GM21737 (cell line): ENCODE measurements around the gene TMCC3.
"Not testable (repeated sequence)": the region's sequence is repeated elsewhere in the genome, so short reads cannot be mapped to it uniquely, and the experiment has no call there.

Source experiments
- ATAC-seq: cut with Tn5 transposase; IDR thresholded peaks from one replicate; pipeline ENCODE4 v1.9.1; 2021; ENCODE audit warnings: mild to moderate bottlenecking, moderate library complexity; ENCODE audit not compliant: unreplicated experiment

TMCC3 gene

GRCh38 chr12:94603434-94604365, 46.7 kb downstream of the TMCC3 start:
- no peak for ATAC-seq

- no peak for ATAC-seq
These were observed 48.3 kb downstream of the TMCC3 start for GRCh38 chr12:94602024-94602423.

DNA sequence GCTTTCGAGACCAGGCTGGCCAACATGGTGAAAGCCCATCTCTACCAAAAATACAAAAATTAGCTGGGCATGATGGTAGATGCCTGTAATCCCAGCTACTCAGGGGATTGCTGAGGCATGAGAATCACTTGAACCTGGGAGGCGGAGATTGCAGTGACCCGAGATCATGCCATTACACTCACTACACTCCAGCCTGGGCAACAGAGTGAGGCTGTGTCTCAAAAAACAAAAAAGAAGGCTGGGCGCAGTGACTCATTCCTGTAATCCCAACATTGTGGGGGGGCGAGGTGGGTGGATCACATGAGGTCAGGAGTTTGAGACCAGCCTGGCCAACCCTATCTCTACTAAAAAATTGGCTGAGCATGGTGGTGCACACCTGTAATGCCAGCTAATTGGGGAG, 49.0 kb downstream of the TMCC3 start:
- ATAC-seq, result not testable (repeated sequence)

DNA sequence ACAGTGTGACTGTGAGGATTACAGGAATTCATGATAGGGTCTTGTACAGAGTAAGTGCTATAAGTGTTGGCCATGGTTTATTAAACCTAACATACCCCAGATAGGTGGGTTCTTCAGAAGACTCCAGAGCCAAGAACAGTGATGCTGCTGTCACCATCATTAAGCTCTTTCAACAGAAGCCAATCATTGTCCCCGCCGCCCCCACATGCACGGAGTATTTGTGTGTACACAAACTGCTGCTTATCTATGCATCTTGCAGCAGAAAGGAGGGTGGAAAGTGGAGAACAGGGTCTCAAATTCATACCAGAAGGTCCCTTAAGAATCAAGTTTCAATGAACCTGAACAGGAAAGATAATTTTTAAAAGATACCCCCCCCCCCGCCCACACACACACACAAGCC, 51.2 kb downstream of the TMCC3 start:
- no peak for ATAC-seq

DNA sequence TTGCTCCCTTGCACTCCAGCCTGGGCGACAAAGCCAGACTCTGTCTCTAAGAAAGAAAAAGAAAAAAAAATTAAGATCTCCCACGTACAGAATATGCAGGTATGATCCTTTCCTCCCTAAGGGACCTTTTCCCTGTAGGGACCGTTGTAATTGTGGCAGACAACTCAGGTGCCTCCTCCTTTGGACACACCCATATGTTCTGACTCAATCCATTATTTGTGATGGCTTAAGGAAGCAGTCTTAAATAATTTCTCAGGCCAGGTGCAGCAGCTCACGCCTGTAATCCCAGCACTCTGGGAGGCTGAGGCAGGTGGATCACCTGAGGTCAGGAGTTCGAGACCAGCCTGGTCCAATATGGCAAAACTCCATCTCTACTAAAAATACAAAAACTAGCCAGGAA, 53.1 kb downstream of the TMCC3 start:
- ATAC-seq, result no peak

DNA sequence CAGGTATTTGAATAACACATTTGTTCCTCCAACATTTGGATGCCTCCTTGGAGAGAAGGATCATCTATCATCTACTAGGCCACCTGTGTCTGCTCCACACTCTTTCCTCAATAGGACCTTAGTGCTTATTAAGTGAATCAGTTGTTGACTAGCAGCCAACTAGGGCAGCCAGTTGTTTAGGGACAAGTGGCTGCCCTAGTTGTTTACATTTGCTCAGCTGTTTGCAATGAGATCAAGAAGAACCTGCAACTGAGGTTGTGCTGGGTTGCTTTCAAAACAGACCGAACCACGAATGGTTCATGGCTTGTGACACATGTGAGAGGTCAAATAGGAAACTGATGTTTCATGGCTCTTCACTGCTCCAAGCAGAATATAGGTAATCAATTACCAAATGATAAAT, 53.8 kb downstream of the TMCC3 start:
- ATAC-seq, result no peak

- ATAC-seq, result no peak
These were observed 55.2 kb downstream of the TMCC3 start for GRCh38 chr12:94595152-94595551.

DNA sequence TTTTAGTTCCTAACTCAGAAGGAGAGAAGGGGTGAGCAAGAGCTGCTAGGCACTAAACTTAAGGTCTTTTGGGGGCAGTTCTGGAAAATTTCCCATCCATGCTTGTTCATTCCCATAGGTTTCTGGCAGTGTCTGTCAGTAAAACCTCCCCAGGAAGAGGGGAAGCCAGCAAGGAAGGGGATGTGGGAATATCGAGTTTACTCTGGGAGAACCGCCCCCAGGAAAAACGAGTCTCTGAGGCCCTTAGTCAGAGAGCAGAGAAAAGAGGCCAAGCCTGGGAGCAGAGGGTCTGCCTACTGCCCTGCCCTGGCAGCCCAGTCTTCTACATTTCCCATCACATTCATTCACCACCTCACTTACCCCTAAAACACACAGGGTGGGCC, 55.9 kb downstream of the TMCC3 start:
- ATAC-seq, result no peak

DNA sequence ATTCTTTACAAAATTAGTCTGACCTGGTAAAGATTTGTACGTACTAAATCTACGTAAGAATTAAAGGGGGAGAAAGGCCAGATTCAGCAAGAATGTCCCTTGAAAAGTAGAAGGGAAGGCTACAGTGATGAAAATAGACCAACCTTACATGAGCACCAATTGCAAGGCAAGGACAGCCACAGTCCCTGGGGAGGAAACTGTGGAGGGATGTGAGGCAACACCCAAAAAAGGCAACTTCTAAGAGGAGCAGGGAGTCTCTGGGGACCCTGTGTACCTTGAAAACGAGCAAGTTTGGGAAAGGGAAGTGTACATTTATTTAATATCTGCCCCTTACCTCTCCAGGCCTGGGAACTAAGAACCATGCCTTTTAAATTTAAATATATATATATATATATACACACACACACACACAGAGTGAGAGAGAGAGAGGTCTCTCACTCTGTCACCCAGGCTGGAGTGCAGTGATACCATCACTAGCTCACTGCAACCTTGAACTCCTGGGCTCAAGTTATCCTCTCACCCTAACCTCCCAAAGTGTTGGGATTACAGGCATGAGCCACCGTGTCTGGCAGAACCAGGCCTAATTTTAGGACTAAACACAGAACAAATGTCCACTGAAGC, 56.4 kb downstream of the TMCC3 start:
- peak; percentile 76 for ATAC-seq

DNA sequence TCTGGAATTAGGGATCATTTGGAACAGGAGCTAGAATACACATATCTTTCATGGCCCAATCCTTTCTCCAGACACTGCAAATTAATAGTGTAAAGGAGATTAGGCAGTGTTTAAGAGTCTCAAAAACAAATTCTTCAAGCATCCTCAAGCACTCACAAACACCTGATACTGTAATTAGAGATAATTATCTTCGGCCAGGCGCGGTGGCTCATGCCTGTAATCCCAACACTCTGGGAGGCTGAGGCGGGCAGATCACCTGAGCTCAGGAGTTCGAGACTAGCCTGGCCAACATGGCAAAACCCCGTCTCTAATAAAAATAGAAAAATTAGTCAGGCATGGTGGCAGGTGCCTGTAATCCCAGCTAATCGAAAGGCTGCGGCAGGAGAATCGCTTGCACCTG, 57.6 kb downstream of the TMCC3 start:
- not testable (repeated sequence) for ATAC-seq

DNA sequence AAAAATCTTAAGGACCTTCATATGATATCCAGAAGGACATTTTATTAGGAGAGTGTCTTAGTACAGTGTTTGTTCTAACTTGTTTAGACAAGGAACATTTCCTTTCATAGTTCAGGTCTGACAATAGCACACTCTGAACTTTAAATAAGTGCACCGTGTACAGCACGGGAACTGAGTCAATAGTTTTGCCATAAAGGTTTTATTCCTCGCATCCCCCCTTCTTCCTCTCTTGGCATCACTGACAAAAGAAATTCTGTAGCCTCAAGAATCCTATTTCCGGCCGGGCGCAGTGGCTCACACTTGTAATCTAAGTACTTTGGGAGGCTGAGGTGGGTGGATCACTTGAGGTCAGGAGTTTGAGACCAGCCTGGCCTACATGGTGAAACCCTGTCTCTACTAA, 58.3 kb downstream of the TMCC3 start:
- no peak for ATAC-seq

DNA sequence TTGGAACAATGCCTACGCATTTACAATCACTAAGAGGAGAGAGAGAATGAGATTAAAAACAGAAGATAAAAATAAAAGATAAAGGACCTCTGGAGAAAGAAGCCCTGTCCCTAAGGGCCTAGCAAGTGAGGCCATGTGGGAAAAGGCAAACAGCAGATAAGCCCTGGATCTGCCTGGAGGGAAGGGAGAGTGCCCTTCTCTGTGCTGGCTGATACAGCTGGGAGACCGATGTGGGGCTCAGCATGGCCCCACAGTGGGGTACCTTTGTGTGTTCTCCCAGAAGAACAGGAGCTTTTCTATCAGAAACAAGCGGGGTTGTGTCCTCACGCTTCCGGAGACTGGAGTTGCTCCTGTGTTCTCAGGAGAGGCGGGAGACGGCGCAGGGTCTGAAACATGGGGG, 59.9 kb downstream of the TMCC3 start:
- ATAC-seq, result no peak

GRCh38 chr12:94589591-94590001, 60.8 kb downstream of the TMCC3 start:
- no peak for ATAC-seq

GRCh38 chr12:94588346-94588745, 62.0 kb downstream of the TMCC3 start:
- no peak for ATAC-seq

DNA sequence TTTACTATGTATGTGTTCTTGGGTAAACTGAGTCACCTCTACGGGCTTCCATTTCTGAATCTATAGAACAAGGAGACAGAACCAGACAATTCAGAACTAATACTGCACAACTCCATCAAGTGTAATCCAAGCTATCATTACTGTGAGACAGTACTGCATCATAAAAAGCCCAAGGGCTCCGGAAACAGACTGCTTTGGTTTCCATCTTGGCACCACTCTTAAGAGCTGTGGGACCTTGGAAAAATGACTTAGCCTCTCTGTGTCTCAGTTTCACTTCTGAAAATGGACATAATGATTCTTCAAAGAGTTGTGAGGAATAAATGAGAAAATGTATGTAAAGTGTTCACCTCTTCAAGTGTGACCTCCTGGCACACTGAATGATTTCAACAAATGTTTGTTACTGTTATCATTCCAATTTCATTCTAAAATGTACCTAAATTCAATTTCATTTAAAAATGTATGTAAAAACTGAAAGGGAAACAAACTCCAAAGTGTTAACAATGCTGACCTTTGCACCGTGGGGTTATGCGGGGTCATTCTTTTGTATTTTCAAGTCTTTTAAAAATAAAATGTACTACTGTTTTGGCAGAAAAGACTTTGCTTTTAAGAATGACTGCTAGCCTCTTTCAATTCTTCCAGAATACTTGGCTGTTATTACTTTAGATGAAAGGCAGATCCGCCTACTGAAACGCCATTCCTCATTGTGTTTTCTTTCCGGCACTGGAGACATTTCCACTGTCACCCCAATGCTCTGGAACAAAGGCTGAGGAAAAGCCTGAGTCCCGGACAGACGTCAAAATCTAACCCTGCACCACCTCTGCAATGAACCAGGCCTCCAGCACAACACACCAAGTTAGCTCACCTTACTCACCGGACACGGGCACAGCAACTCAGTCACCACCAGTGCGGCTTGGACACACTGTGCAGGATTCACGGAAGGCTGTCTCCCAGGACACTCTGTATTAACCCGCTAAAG, 62.8 kb downstream of the TMCC3 start:
- ATAC-seq, result no peak

DNA sequence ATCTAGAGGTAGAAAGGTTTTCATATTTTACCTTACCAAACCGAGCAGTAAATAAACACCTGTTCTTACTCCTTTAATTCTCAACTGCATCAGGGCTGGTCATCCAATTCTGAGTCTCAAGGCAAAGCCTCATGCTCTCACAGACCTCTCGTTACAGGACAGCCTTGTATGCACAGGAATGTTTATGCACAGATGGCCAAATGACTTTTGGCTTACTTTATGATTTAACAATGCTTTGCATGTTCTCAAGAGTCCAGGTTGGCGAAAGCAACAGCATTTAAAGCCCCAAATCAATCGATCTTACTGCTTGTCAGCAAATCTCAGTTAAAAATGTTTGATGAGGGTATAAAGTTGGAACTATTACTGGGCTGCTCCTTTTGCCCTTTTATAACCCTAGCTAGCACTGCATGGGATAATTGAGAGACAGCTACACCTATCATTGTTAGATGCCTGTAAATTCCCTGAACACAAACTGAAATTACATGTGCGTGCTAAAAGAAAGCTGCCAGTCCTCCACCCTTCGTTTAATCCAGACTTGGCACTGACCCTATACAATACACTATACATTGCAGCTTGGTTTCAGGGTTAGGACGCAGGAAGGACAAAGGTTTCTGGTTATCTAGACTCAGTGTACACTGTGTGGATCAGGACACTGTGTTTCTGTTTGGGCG, 63.6 kb downstream of the TMCC3 start:
- ATAC-seq, result no peak

GRCh38 chr12:94585626-94586025, 64.7 kb downstream of the TMCC3 start:
- ATAC-seq, result no peak

GRCh38 chr12:94584377-94584776, 66.0 kb downstream of the TMCC3 start:
- no peak for ATAC-seq

GRCh38 chr12:94582591-94582990, 67.8 kb downstream of the TMCC3 start:
- ATAC-seq, result no peak

GRCh38 chr12:94575645-94576403, 74.5 kb downstream of the TMCC3 start:
- ATAC-seq, result no peak
